Activated CD8-positive, alpha-beta memory T cell treated with anti-CD3 and anti-CD28 coated beads for 1 hour (primary cell): ENCODE data around the gene IL1RAP.
"Not testable (repeated sequence)": the region's sequence is repeated elsewhere in the genome, so short reads cannot be mapped to it uniquely, and the experiment has no call there.

ENCODE experiments used
- DNase-seq, 2 donors: peaks; one replicate each; pipeline ENCODE4 v3.0.0-alpha.2; 2020; ENCODE audit warnings: low read depth in 1 of 2; ENCODE audit errors: extremely low read depth in 1 of 2

Gene IL1RAP

GRCh38 chr3:190513409-190514370, at the start of gene IL1RAP:
Gene IL1RAP (plus strand): TSS chr3:190514085. CDS start chr3:190564290, 50,205 bp downstream.
- DNase-seq: peak; percentile 52 to 75

DNA sequence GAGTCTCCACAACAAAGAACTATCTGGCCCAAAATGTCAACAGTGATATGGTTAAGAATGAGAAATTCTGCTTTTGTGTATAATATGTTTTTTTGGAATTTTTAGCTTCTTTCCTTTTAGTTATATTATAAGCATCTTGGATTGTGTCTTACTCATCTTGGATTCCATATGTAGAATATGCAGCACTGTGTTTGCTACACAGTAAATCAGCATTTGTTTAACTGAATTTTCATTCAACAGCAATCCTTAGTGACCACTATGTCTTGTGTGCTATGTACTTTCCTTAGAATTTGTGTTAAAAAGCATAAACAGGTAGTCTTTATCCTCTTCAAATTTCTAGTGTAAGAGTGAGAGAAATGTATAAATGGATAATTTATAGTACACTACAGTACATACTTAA, 46.0 kb upstream of the IL1RAP start:
- DNase-seq: no peak

DNA sequence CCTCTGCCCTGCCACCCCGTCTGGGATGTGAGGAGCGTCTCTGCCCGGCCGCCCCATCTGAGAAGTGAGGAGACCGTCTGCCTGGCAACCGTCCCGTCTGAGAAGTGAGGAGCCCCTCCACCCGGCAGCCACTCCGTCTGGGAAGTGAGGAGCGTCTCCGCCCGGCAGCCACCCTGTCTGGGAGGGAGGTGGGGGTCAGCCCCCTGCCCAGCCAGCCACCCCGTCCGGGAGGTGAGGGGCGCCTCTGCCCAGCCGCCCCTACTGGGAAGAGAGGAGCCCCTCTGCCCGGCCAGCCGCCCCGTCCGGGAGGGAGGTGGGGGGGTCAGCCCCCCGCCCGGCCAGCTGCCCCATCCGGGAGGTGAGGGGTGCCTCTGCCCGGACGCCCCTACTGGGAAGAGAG, 40.6 kb upstream of the IL1RAP start:
- DNase-seq: not testable (repeated sequence)

- DNase-seq: no peak
These were observed 32.1 kb upstream of the IL1RAP start for GRCh38 chr3:190481779-190482178.

GRCh38 chr3:190485830-190486532, 27.9 kb upstream of the IL1RAP start:
- DNase-seq: no peak

GRCh38 chr3:190486533-190486864, 27.4 kb upstream of the IL1RAP start:
- no peak for DNase-seq

GRCh38 chr3:190486908-190487607, 26.8 kb upstream of the IL1RAP start:
- DNase-seq: no peak

GRCh38 chr3:190491533-190492054, 22.3 kb upstream of the IL1RAP start:
- DNase-seq: no peak

GRCh38 chr3:190492129-190492528, 21.8 kb upstream of the IL1RAP start:
- no peak for DNase-seq

DNA sequence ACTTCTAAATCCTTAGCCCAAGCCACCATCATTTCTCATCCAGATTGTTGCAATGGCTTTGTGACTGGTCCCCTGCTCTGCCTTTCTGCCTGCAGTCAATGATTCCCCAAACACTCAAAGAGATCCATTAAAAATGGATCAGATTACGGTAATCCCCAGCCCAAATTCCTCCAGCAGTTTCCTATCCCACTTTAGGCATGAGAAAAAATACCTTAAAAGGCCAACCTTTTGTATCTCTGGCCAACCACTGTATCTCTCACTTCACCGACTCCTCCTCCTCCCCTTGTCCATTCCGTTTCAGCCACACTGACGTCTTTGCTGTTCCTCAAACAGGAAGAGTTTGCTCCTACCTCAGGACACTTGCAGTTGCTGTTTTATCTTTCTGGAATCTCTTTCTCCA, 20.9 kb upstream of the IL1RAP start:
- no peak for DNase-seq

GRCh38 chr3:190494907-190495306, 19.0 kb upstream of the IL1RAP start:
- no peak for DNase-seq

DNA sequence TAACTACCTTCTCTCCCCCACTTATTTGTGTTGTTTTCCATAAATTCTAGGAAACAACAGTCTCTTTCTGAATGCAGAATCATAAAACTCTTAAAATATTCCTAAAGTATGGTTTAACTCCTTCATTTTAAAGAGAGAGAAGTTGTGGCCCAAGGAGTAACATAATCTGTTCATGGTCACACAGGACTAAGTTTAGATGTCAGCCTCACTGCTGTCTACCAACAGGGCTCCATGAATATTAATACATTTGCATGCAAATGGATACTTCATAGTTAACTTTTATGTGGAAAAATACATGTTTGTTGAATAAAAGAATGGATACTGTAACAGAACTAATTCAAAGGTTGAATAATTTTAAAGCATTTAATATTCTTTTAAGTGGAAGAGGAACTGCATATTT, 18.5 kb upstream of the IL1RAP start:
- no peak for DNase-seq

DNA sequence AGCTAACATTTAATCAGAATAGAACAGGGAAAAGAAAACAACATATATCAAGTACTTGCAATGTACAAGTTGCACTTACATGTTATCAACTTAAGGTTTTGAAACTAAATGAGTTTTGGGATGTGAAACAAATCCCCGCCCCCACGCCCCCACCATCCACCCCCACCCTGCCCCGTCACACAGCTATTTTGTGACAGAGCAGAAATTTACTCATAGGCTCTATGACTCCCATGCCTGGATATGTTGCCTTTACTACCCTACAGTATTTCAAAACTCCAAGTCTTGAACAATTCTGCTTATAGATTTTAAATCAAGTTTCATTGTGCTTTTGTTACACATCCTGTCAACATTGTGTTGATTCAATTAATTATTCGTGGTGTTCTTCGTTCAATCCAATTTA, 18.1 kb upstream of the IL1RAP start:
- DNase-seq: no peak

- no peak for DNase-seq
These were observed 17.0 kb upstream of the IL1RAP start for GRCh38 chr3:190496859-190497258.

- no peak for DNase-seq
These were observed 16.1 kb upstream of the IL1RAP start for GRCh38 chr3:190497811-190498210.

DNA sequence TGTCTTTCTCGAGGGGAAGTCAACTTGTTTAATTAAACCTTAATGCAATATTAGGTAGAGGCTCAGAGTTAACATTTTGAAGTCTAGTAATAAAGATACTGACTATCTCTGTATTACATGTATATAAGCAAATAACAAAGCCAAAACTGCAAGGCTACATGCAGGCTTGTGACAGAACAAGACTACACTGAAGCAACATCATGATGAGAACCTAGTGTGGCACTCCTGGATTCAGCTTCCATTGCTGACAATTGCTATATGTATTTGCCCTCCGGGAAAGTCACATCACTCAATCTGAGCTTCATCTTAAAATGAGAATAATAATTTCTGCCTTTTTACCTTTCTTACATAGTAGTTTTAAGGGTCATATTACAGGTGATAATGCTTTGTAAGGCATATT, 15.6 kb upstream of the IL1RAP start:
- DNase-seq: no peak

- DNase-seq: no peak
These were observed 14.8 kb upstream of the IL1RAP start for GRCh38 chr3:190499122-190499521.

DNA sequence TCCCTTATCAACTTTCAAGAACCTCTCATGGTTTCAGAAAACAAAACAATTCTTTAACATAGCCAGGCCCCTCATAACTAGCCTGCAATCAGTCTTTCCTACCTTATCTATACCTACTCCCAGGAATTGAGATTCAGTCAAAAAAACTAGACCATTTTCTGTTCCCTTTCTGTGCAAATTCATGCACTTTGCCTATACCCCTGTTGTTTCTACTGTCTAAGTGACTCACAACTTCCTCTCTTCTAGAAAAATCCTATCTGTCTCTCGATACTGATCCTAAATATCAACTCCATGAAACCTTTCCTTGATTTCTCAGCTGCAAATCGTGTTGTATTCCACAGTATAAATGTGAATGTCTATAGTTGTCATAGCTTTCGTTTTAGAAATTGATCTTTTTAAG, 10.9 kb upstream of the IL1RAP start:
- no peak for DNase-seq

DNA sequence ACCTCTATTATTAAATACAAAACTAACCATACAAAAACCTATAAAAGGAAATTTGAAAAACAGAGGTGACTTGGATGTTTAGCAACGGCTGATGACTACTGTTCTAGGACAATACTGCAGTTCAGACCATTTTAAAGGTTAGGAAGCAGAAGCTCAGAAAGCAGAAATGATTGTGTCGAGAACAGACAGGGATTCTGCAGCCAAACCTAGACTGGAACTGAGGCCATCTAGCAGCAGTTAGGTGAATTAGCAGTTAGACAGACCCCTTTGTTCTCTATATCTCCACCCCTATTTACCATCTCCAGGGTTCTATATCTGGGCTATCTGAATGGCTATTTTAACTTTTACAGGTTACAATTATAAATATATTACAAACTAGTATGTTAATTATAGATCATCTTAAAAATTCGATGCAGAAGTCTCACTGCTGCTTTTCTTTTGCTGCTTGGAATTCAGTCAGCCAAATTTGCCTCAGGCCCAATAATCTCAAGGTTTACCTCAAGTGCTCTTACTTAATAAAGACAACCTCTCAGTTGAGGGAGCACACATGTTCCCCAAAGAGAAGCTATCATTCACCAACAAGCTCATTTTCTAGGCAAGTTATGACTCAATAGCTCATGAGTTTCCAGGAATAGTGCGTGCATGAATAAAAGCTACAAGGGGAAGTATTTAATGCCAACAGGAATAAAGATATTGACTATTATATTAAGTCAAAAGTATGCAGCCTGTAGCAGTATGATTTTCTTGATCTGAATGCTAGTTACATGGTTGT, 9.3 kb upstream of the IL1RAP start:
- no peak for DNase-seq

DNA sequence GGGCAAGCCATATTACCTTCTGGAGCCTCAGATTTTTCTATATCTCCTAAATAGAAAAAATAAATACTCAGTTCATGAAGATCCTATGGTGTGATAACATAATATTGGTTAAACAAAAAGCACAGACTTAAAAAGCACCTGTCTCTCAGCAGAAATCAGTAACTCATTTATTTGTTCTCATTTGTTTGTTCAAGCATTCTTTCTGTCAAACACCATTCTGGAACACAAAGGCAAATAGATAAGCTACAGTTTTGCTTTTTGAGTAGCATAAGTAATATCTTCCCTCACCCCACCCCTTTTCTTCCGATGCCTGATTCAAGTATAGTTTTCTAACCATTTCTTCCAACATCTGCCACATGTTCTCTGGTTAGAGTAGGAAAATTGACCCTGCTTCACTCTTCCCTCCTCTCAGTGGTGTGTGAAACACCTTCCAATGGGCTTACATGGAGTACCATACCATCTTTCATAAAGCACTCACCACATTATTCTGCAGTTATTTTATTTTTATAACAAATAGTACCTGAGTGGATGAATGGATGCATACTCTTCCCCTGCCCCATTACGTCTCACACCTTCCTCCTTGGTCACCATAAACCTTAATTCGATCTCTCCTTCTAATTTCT, 8.4 kb upstream of the IL1RAP start:
- no peak for DNase-seq
